GM18519 (cell line): ENCODE results near the gene NRTN.
"Not testable (repeated sequence)": the region's sequence is repeated elsewhere in the genome, so short reads cannot be mapped to it uniquely, and the experiment has no call there.

Source experiments
- ATAC-seq: cut with Tn5 transposase; IDR thresholded peaks from one replicate; pipeline ENCODE4 v1.9.1; 2021; ENCODE audit warnings: mild to moderate bottlenecking, moderate library complexity; ENCODE audit not compliant: unreplicated experiment, low FRiP score

The NRTN gene, protein sequence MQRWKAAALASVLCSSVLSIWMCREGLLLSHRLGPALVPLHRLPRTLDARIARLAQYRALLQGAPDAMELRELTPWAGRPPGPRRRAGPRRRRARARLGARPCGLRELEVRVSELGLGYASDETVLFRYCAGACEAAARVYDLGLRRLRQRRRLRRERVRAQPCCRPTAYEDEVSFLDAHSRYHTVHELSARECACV

DNA sequence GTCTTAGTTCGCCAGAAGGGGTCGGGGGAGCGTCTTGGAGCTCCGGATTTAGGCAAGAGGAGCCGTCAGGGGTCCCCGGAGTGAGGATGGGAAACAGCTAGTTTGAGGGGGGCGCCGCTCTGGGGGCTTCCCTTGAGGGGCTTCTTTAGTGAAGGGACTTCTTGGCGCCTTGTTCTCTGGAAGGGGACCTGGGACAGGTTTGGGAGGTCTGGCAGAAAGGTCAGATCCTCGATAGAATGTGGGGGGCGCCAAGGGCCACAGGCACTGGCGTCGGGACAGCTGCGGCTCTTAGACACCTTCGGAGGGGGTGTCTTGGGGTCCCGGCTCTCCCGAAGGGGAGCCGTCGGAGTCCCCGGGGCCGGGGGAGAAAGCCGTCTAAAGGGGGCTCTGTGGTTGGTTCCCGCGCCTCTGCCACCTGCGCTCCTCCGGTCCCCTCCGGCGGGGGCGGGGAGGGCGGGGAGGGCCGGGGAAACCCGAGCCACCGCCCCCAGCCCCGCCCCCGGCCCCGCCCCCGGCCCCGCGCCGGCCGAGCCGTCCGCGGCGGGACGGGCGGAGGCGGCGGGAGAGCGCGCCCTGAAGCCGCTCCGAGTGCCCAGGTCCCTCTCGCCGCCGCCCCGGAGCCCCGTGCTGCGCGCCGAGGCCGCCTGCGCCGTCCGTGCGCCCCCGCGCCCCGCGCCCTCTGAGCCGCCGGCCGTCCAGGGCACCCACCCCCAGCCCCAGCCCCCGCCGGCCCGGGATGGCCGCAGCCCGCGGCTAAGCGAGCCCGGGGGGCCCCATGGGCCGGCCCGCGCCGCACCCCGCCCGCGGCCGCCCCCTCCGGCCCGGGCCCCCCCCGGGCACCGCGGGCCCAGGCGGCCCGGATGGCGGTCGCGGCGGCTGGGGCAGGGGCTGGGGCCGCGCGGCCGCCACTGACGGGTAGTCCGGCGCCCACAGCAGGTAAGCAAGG, at the start of gene NRTN:
TSS of gene NRTN (plus strand) at position 552 of the 946 bp plus-strand sequence. CDS start 19,099 bp downstream, outside the sequence.
- no peak for ATAC-seq

DNA sequence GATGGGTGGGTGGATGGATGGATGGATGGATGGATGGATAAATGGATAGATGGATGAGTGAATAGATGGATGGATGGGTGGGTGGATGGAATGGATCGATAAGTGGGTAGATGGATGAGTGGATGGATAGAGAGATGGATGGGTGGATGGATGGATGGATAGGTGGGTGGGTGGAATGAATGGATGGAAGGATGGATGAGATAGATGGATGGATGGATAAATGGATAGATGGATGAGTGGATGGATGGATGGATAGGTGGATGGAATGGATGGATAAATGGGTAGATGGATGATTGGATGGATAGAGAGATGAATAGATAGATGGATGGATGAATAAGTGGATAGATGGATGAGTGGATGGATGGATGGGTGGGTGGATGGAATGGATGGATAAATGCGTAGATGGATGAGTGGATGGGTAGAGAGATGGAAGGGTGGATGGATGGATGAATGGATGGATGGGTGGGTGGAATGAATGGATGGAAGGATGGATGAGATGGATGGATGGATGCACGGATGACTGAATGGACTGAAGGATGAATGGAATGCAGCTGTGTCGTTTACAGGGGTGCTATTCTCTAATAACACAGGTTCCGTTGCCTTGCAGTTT, 42.2 kb upstream of the NRTN start:
- ATAC-seq = no peak

GRCh38 chr19:5765220-5765619, 39.6 kb upstream of the NRTN start:
- ATAC-seq = no peak

DNA sequence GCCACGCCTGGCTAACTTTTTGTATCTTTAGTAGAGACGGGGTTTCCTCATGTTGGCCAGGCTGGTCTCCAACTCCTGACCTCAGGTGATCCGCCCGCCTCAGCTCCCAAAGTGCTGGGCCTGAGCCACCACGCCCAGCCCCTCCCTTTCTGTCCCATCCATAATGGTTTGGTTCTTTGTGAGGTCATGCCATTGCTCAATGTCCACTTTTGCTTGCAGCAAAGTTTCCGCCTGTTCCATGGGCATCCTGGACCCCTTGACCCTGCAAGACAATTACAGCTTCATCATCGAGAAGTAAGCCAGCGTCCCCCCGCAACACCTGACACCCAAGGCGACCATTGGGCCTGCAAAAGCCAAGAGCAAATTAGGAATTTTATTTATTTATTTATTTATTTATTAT, 36.9 kb upstream of the NRTN start:
- ATAC-seq = no peak

GRCh38 chr19:5772416-5772815, 32.5 kb upstream of the NRTN start:
- no peak for ATAC-seq

- ATAC-seq = no peak
These were observed 31.6 kb upstream of the NRTN start for GRCh38 chr19:5773276-5773675.

DNA sequence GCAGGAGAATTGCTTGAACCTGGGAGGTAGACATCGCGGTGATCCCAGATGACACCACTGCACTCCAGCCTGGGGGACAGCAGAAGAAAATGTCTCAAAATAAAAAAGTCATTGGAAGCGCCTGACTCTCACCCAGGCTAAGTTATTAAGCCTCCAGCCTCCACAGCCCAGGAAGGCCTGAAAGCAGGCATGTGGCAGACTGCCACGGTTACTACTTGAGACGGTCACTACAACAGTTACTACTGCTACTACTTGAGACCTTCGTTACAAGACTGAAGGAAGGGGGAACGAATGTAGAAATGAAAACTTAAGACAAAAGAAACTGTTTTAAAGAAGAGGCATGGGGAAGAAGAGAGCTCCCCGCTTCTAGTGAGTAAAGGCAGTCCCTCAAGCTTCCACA, 29.9 kb upstream of the NRTN start:
- ATAC-seq = no peak

- ATAC-seq = no peak
These were observed 29.1 kb upstream of the NRTN start for GRCh38 chr19:5775668-5776309.

DNA sequence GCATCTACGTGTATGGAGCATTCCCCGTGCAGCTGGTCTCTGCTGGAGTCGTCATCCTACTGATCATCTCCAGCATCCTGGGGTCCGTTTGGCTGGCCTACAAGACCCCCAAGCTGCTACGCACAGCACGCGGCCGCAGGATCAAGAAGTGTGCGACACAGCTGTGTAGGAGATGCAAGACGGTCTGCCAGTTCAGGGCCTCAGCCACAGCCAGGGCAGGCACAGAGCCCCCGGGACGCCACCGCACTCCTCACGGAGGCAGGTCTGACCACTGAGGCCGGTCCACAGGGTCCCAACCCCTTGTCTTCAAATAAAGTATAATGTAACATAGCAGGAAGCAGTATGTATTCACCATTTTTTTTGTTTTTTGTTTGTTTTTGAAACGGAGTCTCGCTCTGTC, 26.5 kb upstream of the NRTN start:
- no peak for ATAC-seq

DNA sequence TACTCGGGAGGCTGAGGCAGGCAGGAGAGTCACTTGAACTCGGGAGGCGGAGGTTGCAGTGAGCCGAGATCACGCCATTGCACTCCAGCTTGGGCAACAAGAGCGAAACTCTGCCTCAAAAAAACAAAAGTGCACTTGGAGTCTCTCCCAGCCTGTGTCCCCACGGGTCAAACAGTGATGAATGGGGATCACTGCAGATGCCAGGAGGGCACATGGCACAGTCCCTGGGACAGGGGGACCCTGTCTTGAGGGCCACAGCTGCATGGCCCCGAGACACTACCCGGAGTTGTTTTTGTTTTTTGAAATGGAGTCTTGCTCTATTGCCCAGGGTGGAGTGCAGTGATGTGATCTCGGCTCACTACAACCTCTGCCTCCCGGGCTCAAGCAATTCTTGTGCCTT, 24.0 kb upstream of the NRTN start:
- not testable (repeated sequence) for ATAC-seq

DNA sequence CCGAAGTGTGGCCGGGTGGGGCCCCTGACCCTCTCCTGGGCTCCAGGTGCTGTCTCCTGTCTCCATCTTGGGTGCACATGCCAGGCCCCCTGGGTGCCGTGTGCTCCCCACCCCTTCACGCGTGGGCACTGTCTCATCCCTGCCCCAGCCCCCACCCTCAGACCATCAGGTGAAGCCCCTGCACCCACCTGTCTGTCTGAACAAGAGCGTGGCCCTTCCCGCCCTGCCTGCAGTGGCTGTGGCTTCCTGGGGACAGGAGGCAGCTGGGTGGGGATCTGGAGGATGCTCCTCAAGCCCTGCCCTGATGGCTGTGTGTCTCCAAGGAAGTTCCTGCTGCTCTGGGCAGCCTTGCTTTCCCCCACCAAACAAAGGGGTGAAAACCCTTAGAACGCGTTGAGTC, 22.5 kb upstream of the NRTN start:
- no peak for ATAC-seq

DNA sequence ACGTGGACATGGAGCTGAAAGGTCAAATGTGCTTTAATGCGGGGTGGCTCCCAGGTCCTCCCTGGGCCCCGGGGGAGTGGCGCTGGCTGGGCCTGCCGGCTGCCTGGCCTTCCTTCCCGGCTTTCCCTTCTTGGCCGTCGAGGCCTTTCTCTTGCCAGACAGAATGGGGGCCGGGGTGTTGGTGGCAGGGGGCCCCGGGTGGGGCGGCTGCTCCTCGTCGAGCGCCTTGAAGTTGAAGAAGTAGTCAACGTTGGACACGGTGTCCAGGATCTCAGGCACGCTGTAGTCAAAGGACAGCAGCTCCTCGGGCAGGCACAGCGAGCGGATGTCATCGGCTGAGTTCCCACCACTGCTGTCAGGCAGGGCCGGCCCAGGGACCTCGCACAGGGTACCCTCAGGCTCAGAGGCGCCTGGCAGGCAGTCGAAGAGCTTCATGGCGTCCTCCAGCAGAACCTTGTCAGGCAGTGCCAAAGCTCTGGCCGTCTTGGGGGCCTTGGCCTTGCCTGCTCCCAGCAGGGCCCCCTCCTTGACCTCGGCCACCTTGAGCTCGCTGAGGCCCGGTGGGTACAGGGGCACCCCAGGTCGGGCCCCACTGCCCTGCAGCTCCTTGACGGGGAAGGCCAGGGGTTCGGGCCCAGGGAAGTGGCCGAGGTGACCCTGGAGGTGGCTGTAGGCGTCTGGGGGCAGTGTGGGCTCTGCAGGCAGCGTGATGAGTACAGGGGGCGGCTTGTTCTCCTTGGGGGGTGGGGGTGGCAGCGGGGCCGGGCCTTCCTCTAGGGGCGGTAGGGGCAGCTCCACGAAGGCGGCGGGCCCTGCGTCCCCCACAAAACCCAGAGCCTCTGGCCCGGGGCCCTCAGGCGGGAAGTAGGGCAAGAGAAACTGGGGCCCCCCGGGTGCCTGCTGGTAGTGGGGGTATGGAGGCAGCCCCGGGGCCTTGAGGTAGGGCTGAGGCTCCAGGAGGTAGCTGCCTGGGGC, 21.6 kb upstream of the NRTN start:
- ATAC-seq = no peak

GRCh38 chr19:5784581-5785147, 20.2 kb upstream of the NRTN start, which contains the start of gene PRR22:
TSS of gene PRR22 (minus strand) at chr19:5784746. CDS start at chr19:5784660, 86 bp downstream.
- ATAC-seq = no peak

DNA sequence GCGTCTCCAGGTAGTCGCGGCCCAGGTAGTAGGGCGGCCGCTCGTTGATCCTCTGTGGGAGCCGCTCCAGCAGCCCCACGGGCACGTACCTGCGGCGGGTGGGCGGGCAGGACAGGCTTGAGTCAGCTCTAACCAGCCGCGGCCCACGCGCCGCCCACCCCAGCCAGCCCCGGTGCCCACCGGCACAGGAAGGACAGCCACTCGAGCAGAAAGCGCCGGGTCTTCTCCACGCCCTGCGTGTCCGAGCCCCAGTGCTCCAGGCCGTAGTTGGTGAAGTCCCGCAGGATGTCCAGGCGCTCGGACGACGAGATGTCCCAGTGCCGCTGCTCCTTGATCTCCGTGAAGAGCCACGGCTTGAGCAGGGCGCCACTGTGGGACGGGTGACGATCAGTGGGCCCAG, 19.4 kb upstream of the NRTN start:
- ATAC-seq = no peak

DNA sequence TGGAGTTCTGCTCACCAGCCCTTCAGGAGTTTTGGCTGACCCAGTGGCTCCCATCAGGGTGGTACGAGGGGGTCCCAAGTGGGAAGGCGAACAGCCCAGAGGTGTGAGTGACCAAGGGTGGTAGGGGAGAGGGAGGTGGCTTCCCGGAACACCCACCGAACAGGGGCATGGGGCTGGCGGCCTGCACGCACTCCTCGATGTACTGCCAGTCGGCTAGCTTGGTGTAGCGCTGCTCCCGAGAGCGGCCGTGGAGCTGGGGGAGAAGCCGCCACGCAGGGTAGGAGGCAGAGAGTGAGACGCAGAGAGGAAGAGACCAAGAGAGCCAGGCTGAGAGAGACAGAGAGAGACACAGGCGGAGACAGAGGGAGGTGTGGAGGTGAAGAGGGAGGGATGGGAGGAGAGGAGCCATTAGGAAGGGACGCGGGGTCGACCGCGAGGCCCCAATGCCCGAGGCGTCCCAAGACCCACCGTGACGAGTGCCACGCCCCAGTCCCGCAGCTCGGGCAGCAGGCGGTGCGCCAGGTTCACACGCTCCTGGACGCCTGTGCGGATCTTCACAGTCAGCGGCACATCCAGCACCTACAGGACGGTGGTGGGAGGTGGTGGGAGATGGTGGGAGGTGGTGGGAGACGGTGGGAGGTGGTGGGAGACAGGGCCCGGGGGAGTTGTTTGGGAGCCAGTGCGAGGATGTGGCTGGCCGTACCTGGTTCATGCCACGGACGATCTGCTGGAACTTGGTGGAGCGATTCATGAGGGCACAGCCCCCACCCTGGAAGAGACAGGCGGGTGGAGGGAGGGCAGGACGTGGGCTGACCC, 18.1 kb upstream of the NRTN start:
- no peak for ATAC-seq

DNA sequence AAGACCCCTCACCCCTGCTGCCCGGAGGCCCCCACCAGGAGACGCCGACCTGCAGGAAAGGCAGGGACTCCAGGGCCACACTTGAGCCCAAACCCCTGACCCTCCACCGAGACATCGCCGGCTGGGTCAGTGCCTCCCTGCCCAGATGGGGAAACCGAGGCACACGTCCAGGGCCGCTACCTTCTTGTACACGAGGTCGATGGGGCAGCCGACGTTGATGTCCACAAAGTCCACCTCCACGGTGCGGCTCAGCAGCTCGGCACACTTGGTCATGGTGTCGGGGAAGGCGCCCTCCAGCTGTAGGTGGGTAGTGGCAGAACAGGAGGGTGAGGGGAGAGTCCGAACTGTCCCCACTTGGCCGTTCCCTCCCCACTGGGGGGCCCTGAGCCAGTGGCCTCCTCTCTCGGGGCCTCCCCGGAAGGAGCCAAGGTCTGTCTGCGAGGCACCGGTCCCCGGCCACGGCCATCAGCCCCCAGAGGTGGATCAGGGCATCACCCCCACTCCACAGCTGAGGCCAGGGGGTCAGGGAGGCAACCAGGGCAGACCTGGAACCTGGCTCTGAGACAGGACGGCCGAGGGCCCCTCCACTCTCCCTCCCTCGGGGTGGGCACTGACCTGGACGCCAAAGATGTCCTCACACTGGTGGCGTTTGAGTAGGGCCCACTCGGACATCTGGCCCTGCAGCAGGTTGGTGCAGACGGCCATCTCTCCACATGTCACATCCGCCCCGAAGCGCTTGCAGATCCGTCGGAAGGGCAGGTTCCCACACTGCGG, 17.3 kb upstream of the NRTN start:
- no peak for ATAC-seq

- ATAC-seq = no peak
These were observed 16.4 kb upstream of the NRTN start for GRCh38 chr19:5788422-5788821.

DNA sequence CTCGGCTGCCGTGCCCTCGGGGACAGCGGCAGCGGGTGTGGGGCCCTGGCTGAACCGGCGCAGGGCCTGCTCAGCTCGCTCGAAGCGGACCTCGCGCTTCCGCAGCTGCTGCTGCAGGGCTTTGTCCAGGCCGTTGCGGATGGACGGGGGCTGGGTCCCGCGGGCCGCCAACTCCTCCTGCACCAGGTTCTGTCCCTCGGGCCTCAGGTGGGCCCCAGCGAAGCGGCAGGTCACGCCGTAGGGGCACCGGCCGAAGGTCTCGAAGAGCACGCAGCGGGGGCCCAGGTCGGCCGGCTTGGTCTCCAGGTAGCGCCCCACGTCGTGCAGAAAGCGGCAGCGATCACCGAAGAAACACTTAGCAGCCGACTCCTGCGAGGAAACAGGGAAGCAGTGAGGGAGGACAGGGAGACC, 15.5 kb upstream of the NRTN start:
- no peak for ATAC-seq
